Tongue (tissue), 2 donors: ENCODE results near the gene CASP2. TPM values are rescaled to one million over a fixed set of nuclear protein-coding genes. Genes with fewer than 3 reads are reported as not detected.

Experiments used
- DNase-seq: peaks from one replicate; pipeline ENCODE4 v3.0.0-alpha.2; 2015
- total RNA-seq: library from RNA; depleted of rRNA; stranded (reverse); fragments of >200 nt; gene quantifications from one replicate; pipeline ENCODE4 v1.2.3, GENCODE V29; 2014

The CASP2 gene
- total RNA-seq: 27.0 TPM

- peak; percentile 99 for DNase-seq
These were observed at the start of gene CASP2 for GRCh38 chr7:143287935-143288826. CASP2 (plus strand) TSS chr7:143288351; CDS start chr7:143288456, 105 bp downstream.

- no peak for DNase-seq
These were observed 48.3 kb upstream of the CASP2 start for GRCh38 chr7:143239813-143240212.

GRCh38 chr7:143240291-143241168 lies 47.6 kb upstream of the CASP2 start:
- DNase-seq: peak; percentile 90

GRCh38 chr7:143242306-143242705 lies 45.8 kb upstream of the CASP2 start:
- no peak for DNase-seq

GRCh38 chr7:143243111-143243510 lies 45.0 kb upstream of the CASP2 start:
- DNase-seq: peak; percentile 48

- DNase-seq: no peak
These were observed 44.5 kb upstream of the CASP2 start for GRCh38 chr7:143243614-143244013.

GRCh38 chr7:143244321-143244720 lies 43.8 kb upstream of the CASP2 start:
- no peak for DNase-seq

- DNase-seq: no peak
These were observed 43.0 kb upstream of the CASP2 start for GRCh38 chr7:143245123-143245522.

- DNase-seq: no peak
These were observed 40.8 kb upstream of the CASP2 start for GRCh38 chr7:143247372-143247771.

GRCh38 chr7:143248761-143249354 lies 39.3 kb upstream of the CASP2 start:
- no peak for DNase-seq

- DNase-seq: no peak
These were observed 38.0 kb upstream of the CASP2 start for GRCh38 chr7:143250199-143250598.

- DNase-seq: no peak
These were observed 37.3 kb upstream of the CASP2 start for GRCh38 chr7:143250822-143251221.

GRCh38 chr7:143252006-143252405 lies 36.1 kb upstream of the CASP2 start:
- no peak for DNase-seq

GRCh38 chr7:143255564-143255963 lies 32.6 kb upstream of the CASP2 start:
- DNase-seq: no peak

- no peak for DNase-seq
These were observed 31.8 kb upstream of the CASP2 start for GRCh38 chr7:143256325-143256724.

- DNase-seq: no peak
These were observed 31.2 kb upstream of the CASP2 start for GRCh38 chr7:143256932-143257331.

GRCh38 chr7:143257501-143257900 lies 30.6 kb upstream of the CASP2 start:
- DNase-seq: no peak

- no peak for DNase-seq
These were observed 29.3 kb upstream of the CASP2 start for GRCh38 chr7:143258831-143259230.

GRCh38 chr7:143259765-143260164 lies 28.4 kb upstream of the CASP2 start:
- no peak for DNase-seq

- DNase-seq: no peak
These were observed 26.2 kb upstream of the CASP2 start for GRCh38 chr7:143261901-143262300.

- DNase-seq: peak; percentile 92
These were observed 24.6 kb upstream of the CASP2 start, which contains the start of gene GSTK1 for GRCh38 chr7:143263266-143264195. GSTK1 (plus strand) TSS chr7:143263441; CDS start chr7:143263514, 73 bp downstream.
